ENCODE data around the gene BID. TPM values are rescaled to one million over a fixed set of nuclear protein-coding genes. Genes with fewer than 3 reads are reported as not detected.

The BID gene
- total RNA-seq, 1 donor from 2014 or later, result 24.6 TPM

GRCh38 chr22:17694193-17694592 is 80.1 kb downstream of the BID start:
- no peaks in the 10 kb centered on the region for H3K36me3 Mint-ChIP-seq (ENCODE audit: insufficient read depth)
- H3K4me3 Mint-ChIP-seq (ENCODE audit: low read depth), result no peak overlapping the region
- no peaks in the 10 kb centered on the region for H3K27me3 Mint-ChIP-seq
- H3K27ac Mint-ChIP-seq, result no peak overlapping the region
- no peaks in the 10 kb centered on the region for H3K9me3 Mint-ChIP-seq (ENCODE audit: low read depth)
- no peak for DNase-seq (ENCODE audit: low spot score, unreplicated experiment)
- no peaks in the 10 kb centered on the region for H3K4me1 Mint-ChIP-seq (ENCODE audit: low read depth)
- TF ChIP-seq, protein P1, sequence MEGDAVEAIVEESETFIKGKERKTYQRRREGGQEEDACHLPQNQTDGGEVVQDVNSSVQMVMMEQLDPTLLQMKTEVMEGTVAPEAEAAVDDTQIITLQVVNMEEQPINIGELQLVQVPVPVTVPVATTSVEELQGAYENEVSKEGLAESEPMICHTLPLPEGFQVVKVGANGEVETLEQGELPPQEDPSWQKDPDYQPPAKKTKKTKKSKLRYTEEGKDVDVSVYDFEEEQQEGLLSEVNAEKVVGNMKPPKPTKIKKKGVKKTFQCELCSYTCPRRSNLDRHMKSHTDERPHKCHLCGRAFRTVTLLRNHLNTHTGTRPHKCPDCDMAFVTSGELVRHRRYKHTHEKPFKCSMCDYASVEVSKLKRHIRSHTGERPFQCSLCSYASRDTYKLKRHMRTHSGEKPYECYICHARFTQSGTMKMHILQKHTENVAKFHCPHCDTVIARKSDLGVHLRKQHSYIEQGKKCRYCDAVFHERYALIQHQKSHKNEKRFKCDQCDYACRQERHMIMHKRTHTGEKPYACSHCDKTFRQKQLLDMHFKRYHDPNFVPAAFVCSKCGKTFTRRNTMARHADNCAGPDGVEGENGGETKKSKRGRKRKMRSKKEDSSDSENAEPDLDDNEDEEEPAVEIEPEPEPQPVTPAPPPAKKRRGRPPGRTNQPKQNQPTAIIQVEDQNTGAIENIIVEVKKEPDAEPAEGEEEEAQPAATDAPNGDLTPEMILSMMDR (IDR thresholded peaks at IDR 0.05; ENCODE audit: unreplicated experiment), result no peak

DNA sequence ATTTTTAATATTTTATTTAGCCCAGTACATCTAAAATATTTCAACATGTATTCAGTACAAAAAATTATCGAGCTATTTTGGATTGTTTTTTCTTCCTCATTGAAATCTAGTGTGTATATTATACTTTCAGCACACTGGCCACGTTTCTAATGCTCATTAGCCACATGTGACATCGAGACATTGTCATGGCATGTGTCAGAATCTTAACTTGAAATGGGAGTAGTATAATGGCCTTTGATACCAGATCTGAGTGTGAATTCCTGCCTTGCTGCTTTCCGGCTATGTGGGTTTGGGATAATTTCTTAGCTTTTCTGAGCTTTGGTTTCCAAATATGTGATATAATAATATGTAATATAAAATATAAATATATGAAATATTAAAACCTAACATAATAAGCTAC is 81.4 kb downstream of the BID start:
- Mint-ChIP-seq H3K27ac (no peak overlapping the region), H3K27me3 (no peaks in the 10 kb centered on the region), H3K9me3 (ENCODE audit: low read depth) (no peaks in the 10 kb centered on the region), H3K4me3 (ENCODE audit: low read depth) (no peak overlapping the region), H3K36me3 (ENCODE audit: insufficient read depth) (no peaks in the 10 kb centered on the region), H3K4me1 (ENCODE audit: low read depth) (no peaks in the 10 kb centered on the region)
- no peak for DNase-seq (ENCODE audit: low spot score, unreplicated experiment)
- TF ChIP-seq, protein P1 (IDR thresholded peaks at IDR 0.05; ENCODE audit: unreplicated experiment), result no peak

DNA sequence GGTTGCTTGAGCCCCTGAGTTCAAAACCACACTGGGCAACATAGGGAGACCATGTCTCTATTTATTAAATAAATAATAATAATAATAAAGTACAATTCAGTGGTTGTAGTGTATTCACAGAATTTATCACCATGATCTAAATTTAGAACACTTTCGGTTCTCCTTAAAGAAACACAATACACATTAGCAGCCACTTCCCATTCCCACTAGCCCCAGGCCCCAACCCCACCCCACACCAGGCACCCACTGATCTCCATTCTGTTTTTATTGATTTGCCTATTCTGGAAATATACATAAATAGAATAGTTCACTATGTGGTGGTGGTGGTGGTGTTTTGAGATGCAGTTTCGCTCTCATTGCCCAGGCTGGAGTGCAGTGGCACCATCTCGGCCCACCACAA is 90.0 kb downstream of the BID start:
- H3K4me1 Mint-ChIP-seq (ENCODE audit: low read depth), result no peaks in the 10 kb centered on the region
- no peaks in the 10 kb centered on the region for H3K27me3 Mint-ChIP-seq
- no peak overlapping the region for H3K27ac Mint-ChIP-seq
- peaks cover 1% of the 10 kb centered on the region for H3K36me3 Mint-ChIP-seq (ENCODE audit: insufficient read depth)
- H3K9me3 Mint-ChIP-seq (ENCODE audit: low read depth), result no peaks in the 10 kb centered on the region
- no peak overlapping the region for H3K4me3 Mint-ChIP-seq (ENCODE audit: low read depth)
- TF ChIP-seq, protein P1 (IDR thresholded peaks at IDR 0.05; ENCODE audit: unreplicated experiment), result no peak
- DNase-seq (ENCODE audit: low spot score, unreplicated experiment), result no peak

Small RNA genes within 50 kb of the gene (microRNA-seq; reads per million reads assigned to microRNA genes)
- not detected for gene MIR3198-1 (ENCODE audit: borderline number of aligned reads, unreplicated experiment)

Other genes with a start within 250 kb of the BID start
- gene SLC25A18, start 211.0 kb downstream of the BID start, total RNA-seq, result 2.3 and 2.6 TPM in 2 replicates
- 59.7 and 61.3 TPM in 2 replicates for gene ATP6V1E1, start 145.7 kb downstream of the BID start, total RNA-seq
- gene BCL2L13, start 135.7 kb downstream of the BID start, total RNA-seq, result 34.1 and 36.0 TPM in 2 replicates